Heart left ventricle (tissue), 13 donors: ENCODE measurements around the gene NKX1-2.

Experiments used
- POLR2A ChIP-seq, 2 donors: fragments of 450-650 bp; IDR thresholded peaks; one replicate each; pipeline ENCODE4 v1.6.1; 2017; ENCODE audit warnings: antibody characterized with exemption in 2 of 2, mild to moderate bottlenecking in 2 of 2, moderate library complexity in 2 of 2
- TF ChIP-seq, protein P1 (sequence below), 12 donors: fragments of 200-600 bp; sonication (generic) in 4 of 12; IDR thresholded peaks; one replicate each; pipeline versions ENCODE4 v1.5.0 to v1.8.0; 2018 to 2022; ENCODE audit warnings: antibody characterized with exemption in 12 of 12, mild to moderate bottlenecking in 5 of 12
- donor health status: ischemic (EF 13 %, LVEDD 7.1; RV severe dilation, severe dysfunction).
- donor health status: DM: no; HTN: yes; CAD: no.
- donor health status: DM: no; HTN: no; CAD: no.
- donor health status: ischemic (EF 25% LVEDD 6.9; RV normal size, moderate dysfunction).
- donor health status: ischemic (EF 25% LVEDD 5.7; RV mildly dilated, moderate dysfunction).
- donor health status: ischemic (EF 35%, LVEDD 5.7; RV mildly dilated, moderate dysfunction).
- donor health status: nonischemic (EF 11% LVEDD 7.7; RV severe dilation, severe dysfunction).
- donor health status: DM: yes; HTN: yes; CAD: no.
- donor health status: PGD.
- donor health status: ischemic (EF 29% LVEDD 5.4; RV normal size, mild dysfunction).
- donor health status: nonischemic (EF 23%, LVEDD 6.1; RV moderate dilation, normal function).

DNA sequence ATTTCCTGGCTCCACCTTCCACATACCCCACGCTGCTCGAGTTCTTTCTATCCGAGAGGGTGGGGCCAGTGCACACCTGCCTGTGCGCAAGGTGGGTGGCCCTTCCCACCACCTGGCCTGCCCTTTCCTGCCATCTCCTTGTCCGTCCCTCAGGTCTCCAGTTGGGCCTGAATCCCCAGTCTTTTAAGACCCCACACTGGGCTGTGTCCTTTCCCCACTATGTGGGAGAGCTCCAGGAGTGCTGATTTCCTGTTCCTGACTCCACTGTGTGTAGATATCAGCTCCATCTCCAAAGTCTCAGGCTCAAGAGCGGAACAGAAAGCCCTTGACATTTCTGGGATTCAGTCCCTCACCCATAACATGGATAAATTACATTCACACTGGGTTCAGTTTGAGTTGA lies 31.9 kb upstream of the NKX1-2 start:
- no peak for TF ChIP-seq POLR2A (IDR thresholded peaks at IDR 0.05)
- TF ChIP-seq, protein P1, sequence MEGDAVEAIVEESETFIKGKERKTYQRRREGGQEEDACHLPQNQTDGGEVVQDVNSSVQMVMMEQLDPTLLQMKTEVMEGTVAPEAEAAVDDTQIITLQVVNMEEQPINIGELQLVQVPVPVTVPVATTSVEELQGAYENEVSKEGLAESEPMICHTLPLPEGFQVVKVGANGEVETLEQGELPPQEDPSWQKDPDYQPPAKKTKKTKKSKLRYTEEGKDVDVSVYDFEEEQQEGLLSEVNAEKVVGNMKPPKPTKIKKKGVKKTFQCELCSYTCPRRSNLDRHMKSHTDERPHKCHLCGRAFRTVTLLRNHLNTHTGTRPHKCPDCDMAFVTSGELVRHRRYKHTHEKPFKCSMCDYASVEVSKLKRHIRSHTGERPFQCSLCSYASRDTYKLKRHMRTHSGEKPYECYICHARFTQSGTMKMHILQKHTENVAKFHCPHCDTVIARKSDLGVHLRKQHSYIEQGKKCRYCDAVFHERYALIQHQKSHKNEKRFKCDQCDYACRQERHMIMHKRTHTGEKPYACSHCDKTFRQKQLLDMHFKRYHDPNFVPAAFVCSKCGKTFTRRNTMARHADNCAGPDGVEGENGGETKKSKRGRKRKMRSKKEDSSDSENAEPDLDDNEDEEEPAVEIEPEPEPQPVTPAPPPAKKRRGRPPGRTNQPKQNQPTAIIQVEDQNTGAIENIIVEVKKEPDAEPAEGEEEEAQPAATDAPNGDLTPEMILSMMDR (IDR thresholded peaks at IDR 0.05): no peak
